Medulla oblongata (tissue), 1 donor: ENCODE results near the gene GRB2.
"Not testable (repeated sequence)": the region's sequence is repeated elsewhere in the genome, so short reads cannot be mapped to it uniquely, and the experiment has no call there.

Experiments
- DNase-seq: peaks from one replicate; pipeline ENCODE4 v3.0.0-alpha.2; 2015; ENCODE audit errors: extremely low spot score

GRB2 gene

DNA sequence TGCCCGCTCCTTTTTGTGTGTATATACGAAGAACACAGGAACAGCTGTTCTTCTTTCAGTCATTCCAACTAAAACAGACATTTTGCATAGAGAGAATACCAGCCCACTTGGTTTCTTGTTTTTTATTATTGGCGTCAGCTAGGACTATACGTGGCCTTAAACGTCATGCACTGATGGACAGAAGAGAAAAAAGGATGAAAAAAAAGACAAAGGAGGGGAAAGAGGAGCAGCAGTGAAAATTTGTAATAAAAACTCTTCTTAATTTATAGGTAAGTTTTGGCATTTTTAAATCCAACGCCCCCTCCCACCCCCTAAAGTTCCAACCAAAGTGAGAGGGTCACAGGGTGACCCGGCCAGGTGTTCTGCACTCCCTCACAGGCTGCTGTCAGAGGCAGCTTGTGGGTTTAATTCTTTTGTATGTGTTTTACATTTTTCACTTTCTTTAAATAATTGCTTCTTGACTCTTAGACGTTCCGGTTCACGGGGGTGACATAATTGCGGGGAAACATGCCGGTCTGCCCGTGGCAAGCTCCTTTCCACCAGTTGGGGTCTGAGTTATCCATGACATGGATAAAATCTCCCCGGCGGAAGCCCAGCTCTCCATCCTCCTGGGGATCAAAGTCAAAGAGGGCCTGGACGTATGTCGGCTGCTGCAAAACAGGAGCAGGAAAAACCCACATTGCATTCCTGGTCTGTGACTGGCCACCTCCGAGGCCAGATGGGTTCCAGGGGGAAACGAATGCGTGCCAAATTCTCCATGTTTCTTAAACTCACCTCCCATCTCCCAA is 85.4 kb downstream of the GRB2 start:
- no peak for DNase-seq

DNA sequence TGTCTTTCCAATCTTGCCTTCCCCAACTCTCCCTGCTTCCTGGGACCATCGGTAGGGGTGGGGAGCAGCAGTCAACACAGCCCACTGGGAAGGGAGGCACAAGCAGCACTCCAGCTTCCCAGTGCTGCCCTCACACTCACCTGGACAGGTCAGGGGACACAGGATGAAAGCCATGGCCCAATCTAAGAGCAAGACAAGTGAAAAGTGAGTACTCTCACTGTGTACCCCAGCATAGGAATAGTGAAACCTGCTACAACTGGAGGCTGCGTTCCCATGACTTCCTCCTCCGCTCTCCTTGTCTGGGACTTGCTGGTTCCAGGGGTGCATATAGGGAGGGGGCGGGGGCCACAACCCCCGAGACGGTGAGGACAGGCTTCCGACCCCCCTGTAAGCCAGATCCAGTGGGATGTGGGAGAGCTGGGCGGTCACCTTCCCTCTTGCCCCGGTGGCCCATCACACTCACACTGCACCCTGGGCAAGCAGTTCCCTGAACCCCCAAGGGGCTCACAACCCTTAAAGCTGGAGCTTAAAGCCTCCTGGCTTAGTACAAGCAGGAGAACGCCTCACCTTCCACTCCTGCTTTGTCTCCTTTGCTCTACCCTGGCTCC is 86.8 kb downstream of the GRB2 start:
- no peak for DNase-seq

DNA sequence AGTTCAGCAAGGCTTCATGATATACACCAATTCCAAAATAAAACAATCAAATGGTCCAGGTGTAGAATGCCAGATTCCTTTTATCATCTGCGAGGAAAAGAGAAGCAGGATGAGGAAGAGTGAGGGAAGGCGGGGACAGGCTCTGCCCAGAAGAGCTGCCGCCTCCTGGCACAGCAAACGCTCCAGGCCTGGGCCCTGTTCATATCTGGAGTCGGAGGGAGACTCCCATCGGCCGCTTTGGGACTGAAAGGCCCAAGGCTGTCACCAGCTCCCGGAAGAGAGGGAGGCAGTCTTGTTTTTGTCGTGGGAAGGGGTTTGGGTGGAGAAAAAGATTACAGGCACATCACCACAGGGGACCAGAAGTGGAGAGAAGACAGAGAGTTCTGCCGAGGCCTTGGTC is 87.3 kb downstream of the GRB2 start:
- DNase-seq: no peak

DNA sequence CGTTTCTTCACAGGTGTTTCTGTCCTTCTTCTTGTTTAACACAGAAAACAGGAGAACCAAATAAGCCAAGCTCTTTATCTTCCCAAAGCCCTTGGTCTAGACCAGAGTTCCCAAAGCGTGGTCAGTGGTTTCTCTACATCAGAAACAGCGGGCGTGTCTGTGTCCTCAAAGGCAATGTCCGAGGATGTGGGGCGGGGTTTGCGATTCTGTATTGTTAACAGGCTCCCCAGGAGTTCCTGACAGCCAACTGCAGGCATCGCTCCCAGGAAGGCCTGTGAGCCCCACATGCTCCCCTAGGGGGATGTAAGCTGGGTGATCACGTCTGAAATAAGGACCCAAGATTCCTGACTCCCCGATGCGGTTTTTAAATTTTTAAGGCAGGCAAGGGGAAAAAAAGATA is 87.8 kb downstream of the GRB2 start:
- no peak for DNase-seq

DNA sequence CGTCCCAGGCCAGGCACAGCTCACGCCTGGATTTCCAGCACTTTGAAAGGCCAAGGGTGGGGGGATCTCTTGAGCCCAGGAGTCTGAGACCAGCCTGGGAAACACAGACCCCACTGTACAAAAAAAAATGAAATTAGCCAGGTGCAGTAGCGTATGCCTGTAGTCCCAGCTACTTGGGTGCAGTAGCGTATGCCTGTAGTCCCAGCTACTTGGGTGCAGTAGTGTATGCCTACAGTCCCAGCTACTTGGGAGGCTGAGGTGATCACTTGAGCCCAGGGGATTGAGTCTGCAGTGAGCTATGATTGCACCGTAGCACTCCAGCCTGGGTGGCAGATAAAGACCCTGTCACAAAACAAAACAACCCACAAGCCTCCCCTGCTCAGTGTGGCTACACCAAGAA is 89.2 kb downstream of the GRB2 start:
- no peak for DNase-seq

DNA sequence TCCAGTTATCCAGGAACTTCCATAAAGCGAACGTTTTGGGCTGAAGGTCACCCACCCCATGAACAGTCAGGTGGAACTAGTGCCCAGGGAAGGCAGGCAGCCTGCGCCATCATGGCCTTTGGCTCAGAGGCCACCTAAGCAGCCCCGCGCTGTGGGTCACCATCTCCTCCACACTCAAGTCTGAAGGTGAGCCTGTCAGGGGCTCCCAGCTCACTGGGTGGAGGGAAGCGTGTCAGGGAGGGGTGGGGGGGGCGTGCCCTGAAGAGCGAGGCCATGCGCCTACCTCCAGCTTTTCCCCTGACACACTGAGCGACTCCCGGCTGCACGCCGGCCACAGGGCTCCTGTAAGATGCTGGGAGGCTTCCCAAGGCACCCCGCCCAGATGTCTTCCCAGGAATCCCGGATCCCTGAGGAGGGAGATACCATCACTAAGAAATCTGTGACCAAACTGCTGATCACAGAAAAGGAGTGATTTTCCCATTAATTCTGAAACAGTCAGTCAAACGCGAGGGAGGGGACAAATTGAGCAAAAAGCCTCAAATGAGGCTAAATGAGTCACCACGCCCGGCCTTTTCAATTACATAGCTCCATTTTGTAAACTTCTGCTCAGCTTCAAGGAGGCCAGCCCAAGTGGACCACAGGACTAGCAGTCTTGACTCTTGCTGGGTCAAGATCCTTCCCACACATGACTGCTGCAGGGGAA is 89.8 kb downstream of the GRB2 start:
- DNase-seq: no peak

DNA sequence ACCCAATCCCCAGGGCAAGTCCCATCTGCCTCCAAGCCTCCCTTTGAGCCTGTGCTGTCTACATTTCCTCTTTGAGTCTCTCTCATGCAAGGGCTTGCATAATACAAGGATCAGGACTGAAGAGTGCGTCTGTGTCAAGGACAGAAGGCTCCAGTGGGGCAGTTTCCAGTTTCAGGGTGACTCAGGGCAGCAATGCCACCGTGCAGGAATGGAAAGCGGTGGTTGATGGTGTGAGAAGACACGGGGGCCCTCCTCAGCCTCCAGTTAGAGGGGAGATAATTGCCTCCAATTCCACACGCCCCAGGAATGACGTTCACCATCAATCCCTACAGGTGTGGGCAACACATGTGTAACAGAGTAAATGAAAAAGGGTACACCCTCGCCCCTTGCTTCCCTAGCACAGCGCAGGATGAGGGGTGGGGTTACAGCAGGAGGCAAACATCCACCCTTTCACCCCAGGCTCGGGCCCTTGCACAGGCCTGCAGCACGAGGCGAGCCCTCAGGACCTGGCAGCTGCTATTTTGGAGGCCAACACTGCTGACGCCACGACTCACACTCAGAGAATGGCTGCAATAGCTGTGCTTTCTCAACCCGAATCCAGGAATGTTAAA is 91.4 kb downstream of the GRB2 start:
- peak; percentile 82 for DNase-seq

DNA sequence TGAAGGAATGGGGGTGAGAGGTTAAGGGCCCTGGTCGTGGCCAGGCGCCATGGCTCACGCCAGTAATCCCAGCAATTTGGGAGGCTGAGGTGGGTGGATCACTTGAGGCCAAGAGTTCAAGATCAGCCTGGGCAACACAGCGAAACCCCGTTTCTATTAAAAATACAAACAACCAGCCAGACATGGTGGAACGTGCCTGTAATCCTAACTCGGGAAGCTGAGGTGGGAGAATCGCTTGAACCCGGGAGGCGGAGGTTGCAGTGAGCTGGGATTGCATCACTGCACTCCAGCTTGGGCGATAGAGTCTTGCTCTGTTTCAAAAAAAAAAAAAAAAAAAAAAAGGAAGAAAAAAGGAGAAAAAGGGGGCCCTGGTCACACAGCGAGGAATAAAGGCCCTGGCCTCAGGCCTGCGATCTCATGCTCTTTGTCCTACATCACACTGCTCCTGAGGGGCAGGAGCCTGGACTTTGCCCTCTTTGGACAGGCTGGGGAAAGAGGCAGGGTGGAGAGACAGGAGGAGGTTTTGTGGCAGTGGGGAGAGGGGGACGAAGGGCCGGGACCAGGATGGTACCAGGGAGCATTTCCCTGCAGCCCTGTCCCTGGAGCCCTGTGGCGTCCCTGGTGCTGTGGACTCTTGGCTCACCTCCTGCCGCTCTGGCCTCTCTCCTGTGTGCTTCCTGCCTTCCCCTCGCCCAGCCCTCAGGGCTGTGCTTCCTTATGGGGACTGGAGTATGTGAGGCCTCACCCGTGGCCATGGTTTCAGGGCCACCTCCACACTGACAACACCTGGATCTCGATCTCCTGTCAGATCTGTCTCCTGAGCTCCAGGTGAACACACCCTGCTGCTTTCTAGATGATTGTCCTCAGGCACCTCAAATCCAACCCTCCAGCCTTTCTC is 96.5 kb downstream of the GRB2 start:
- DNase-seq: no peak

DNA sequence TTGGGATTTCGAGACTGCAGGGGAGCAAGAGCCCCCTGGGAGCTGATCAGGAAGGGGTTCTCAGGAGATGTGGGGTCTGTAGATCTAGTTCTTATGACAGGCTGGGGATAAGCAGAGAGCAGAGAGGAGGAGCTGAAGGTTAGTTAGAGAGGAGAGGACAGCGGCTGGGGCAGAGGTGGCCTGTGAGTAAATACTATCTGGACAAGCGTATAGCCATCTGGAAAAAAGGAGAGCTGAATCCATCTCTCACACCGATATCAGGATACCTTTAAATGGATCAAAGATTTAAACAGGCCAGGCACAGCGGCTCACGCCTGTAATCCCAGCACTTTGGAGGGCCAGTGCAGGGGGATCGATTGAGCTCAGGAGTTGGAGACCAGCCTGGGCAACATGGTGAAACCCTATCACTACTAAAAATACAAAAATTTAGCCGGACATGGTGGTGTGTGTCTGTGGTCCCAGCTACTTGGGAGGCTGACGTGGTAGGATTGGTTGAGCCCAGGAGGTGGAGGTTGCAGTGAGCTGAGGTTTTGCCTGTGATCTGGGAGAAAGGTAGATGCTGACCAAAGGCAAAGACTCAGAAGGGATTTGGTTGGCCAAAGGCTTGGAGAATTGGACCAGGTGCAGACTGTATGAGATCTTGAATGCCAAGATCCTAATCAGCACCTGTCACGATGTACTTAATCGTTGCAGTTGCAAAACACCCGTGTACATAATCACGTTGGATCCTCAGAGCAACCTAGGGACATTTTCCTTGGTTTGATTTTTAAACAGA is 97.3 kb downstream of the GRB2 start:
- DNase-seq: no peak

DNA sequence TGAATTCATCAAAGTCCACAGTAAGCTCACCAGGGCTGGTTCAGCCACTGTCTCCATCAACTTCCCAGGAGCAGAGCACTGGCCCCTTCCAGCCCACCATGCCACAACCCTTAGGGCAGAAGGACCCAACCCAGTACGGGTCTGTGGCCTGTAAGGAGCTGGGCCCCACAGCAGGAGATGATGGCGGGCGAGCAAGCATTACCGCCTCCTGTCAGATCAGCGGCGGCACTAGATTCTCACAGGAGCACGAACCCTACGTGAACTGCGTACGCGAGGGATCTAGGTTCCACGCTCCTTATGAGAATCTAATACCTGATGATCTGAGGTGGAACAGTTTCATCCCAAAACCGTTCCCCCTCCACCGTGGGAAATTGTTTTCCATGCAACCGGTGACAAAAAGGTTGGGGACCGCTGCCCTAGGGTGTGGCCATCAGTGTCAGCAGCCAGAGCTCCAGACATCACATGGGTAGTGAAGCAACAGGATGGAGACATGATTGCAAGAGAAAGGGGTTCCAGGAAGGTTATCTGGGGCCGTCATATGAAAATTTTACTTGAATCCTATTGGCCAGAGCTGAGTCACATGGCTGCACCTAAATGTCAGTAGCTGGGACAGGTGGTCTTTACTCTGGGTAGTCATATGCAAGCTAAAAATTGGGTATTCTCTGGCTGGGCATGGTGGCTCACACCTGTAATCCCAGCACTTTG is 103.8 kb downstream of the GRB2 start:
- no peak for DNase-seq

DNA sequence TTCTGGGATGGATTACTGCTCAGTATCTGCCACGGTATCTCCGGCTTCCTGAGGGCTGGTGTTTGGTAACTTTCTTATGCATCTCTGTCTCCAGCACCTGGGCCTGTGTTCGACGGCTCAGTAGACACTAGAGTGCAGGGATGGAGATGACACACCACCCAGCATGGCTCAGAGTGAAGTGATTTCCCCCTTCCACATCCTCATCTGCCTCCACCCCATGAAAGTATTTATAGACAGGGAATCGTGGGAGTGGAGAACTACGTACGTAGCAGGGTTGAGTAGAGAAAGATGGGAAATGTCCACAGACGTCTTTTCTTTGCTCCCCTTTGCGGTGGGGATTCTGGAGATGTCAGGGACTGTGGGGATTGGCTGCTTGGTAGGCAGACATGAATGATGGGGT is 104.4 kb downstream of the GRB2 start:
- no peak for DNase-seq

DNA sequence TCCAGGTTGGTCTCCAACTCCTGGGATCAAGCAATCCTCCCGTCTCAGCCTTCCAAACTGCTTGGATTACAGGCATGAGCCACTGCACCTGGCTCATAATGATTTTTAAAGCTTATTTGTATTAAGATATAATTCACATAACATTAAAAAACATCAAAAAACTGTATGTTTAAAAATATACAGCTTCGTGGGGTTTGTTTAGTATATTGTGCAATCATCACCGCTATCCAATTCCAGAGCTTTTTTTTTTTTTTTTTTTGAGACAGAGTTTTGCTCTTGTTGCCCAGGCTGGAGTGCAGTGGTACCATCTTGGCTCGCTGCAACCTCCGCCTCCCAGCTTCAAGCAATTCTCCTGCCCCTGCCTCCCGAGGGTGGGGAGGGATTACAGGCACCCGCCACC is 105.2 kb downstream of the GRB2 start:
- DNase-seq: no peak

DNA sequence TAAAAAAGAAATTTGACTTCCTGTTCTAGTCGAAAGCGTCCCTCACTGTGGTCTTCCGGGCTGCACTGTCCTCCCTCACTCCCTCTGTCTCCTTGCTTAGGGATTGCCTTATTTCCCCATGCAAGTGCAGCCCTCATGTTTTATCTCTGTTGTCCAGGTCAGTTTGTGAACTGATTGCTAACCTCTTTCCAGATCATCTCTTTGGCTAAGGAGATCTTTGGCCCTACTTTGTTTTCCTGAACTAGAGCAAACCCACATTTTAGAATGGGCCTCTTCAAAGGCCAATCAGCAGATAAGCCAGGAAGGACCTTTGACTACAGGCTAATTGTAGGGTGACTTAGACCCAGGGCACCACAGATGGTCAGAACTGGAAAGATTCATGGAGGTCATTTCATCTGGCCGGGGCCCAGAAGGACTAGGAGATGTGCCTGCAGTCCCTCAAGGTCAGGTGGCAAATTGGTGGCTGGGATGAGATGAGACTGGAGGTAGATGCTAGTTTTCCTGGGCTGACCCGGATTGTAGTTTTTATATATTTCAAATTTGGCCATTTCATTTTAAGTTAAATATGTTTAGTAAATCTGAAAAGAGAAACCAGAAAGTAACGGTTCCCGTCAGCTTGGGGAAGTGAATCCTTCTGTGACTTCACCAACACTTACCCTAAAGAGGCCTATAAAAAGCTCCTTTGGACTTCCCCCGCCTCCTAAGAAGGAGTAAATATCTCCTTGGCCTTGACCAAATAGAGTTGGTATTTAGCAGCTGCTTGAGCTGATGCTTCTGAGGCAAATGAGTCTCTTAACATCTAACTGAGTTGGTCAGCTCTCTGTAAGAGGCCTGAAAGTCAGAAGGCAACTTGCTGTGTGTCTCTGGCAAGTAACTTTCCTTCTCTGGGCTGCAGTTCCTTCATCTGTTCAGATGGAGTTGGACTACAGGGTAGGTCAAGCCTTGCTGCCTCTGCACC is 110.0 kb downstream of the GRB2 start:
- peak; percentile 74 for DNase-seq

DNA sequence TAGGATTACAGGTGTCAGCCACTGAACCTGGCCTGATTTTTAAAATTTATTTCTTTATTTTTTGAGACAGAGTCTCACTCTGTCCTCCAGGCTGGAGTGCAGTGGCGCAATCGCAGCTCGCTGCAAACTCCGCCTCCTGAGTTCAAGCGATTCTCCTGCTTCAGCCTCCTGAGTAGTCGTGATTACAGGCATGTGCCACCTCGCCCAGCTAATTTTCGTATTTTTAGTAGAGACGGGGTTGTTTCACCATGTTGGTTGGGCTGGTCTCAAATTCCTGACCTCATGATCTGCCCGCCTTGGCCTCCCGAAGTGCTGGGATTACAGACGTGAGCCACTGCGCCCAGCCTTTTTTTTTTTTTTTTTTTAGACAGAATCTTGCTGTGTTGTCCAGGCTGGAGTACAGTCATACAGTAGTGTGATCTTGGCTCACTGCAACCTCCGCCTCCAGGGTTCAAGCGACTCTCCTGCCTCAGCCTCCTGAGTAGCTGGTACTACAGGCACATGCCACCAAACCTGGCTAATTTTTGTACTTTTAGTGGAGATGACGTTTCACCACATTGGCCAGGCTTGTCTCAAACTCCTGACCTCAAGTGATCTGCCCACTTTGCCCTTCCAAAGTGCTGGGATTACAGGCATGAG is 112.5 kb downstream of the GRB2 start:
- not testable (repeated sequence) for DNase-seq

DNA sequence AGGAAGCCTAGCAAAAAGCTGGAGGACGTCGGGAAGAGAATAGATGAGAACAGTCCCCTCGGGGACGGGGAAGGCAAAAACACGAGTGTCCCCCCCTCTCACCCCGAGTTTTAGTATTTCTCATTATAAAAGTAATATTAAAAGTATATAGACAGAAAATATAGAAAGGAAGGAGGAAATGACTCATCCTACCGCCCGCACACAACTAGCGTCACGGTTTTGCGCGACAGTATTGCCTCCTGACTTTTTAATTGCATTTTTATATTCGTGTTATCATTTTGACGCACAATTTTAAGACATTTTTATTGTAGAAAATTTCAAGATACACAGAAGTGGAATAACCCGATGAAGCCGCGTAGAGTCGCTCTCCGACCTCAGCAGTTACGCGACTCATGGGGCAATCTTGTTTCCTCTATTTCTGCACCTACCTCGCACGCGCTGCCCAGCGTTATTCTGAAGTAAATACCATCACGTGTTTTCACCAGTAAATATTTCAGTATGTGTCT is 115.6 kb downstream of the GRB2 start:
- peak; percentile 87 for DNase-seq

DNA sequence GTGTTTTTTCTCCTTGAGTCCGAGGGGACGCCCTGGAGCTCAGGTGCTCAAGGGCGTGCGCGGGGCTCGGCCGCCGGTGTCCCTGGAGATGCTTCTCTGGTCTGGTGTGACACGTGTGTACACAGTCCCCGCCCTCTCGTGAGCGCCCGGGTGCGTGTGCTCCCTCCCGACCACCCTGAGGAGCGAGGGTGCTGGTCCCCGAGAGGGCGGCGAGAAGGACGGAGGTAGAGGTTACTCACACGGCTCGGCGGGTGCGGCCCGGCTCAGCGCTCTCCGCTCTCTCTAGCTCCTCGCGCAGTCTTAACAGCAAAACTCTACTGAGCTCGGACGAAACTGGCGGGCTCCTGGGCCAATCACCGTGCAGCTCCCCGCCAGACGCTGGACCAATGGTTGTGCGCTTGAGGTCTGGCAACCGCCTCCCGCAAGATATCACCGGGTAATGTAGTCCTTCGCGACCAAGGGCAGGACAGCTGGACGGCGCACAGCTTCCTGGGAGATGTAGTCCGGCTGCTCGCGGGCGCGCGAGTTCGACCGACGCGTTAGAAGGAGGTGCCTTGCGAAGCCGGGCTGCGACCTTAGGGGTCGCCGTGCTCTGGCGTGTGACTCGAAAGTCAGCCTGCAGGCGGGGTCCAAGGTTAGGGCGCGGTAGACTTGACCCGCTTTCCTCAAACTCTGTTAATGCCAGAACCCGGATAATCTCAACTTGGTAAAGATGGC is 116.2 kb downstream of the GRB2 start, which contains the start of gene SLC25A19:
TSS of gene SLC25A19 (minus strand) at position 319 of the 717 bp plus-strand sequence. CDS start 2,669 bp downstream, outside the sequence.
- DNase-seq: peak; percentile 99

DNA sequence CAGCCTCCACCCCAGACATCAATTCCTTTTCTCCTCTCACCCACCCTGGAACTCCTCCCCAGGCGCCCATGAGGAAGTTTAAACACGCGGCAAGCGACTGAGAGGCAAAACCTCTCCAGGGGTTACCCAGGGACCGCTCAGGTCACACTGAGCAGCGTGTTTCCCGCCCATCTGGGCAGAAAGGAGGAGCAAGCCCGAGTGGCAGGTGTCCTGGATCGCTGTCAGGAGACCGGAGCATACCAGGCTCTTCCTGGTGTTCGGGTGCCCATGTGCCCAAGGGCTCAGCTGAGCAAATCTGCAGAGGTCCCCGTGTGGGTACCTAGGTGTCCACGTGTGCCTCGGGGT is 116.7 kb downstream of the GRB2 start:
- DNase-seq: peak; percentile 24

DNA sequence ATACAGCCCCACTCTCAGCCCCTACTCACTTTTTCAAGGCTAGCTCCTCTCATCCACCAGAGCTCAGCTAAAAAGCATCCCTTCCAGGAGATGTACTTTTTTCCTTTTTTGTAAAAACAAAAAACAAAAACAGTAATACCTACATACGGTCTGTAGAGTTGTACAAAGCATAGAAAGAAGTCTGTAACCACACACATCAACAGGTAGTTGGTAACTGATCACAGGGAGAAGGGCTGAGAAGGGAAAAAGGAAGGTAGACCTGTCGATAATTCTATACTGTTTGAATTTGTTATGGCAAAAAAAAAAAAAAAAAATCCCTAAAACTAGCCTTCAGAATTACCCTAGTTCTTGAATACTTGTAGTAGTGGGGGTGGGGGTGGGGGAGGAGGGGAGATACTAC is 117.1 kb downstream of the GRB2 start:
- DNase-seq: no peak
